Measurements from ENCODE around the gene MYBPHL.

GRCh38 chr1:109250454-109251276 lies 56.1 kb downstream of the MYBPHL start:
- TF ChIP-seq POLR2A (IDR thresholded peaks at IDR 0.05) (no peak), CTCF (IDR thresholded peaks at IDR 0.05) (no peak)
